Left lung (tissue), 10 donors: Measurements from ENCODE around the gene TPRA1. TPM values are rescaled to one million over a fixed set of nuclear protein-coding genes. Genes with fewer than 3 reads are reported as not detected.

ENCODE experiments used
- ATAC-seq: fragments of 200-7000 bp; cut with Tn5 transposase; one replicate; pipeline ENCODE4 v1.9.1; 2020; ENCODE audit warnings: moderate library complexity
- DNase-seq, 4 donors: peaks; one replicate each; pipeline ENCODE4 v3.0.0-alpha.2; 2013 to 2020
- H3K27ac ChIP-seq, 2 donors: fragments of 200-600 bp; sonication (generic) in 1 of 2; one replicate each; pipeline versions ENCODE4 v1.5.0 to v1.8.0; 2020 to 2021
- H3K27me3 ChIP-seq, 2 donors: fragments of 200-600 bp; sonication (generic) in 1 of 2; one replicate each; pipeline versions ENCODE4 v1.5.0 to v1.8.0; 2020 to 2021
- H3K36me3 ChIP-seq, 2 donors: fragments of 200-600 bp; sonication (generic) in 1 of 2; one replicate each; pipeline versions ENCODE4 v1.5.0 to v1.8.0; 2020 to 2021
- H3K4me1 ChIP-seq, 2 donors: fragments of 200-600 bp; one replicate each; pipeline ENCODE4 v1.8.0; 2021
- H3K4me3 ChIP-seq, 2 donors: fragments of 200-600 bp; sonication (generic) in 1 of 2; one replicate each; pipeline versions ENCODE4 v1.5.0 to v1.8.0; 2020 to 2021; ENCODE audit warnings: mild to moderate bottlenecking in 1 of 2
- H3K9me3 ChIP-seq, 2 donors: fragments of 200-600 bp; sonication (generic) in 1 of 2; one replicate each; pipeline versions ENCODE4 v1.5.0 to v1.8.0; 2020 to 2021
- intact Hi-C, 2 donors: fragments of 100-400 bp; cut with DNase I; formaldehyde crosslinking; loops; one replicate each; pipeline versions ENCODE4 v1.11.2 to v1.14.2; 2022
- polyA plus RNA-seq, 6 donors: library from polyadenylated mRNA; unstranded; fragments of 120-200 nt; gene quantifications; one replicate each; pipeline ENCODE4 v1.2.1, GENCODE V29; 2013; ENCODE audit not compliant: insufficient read length in 6 of 6
- total RNA-seq, 2 donors: library from RNA; stranded (reverse); fragmentation: NEBNext Ultra II Directional; extraction: Animal tissue kit (Norgen Biotek cat#: 25700); gene quantifications; one replicate each; pipeline ENCODE4 v1.2.1, GENCODE V29; 2021
- TF ChIP-seq, protein P1 (sequence below), 2 donors: fragments of 200-600 bp; sonication (generic) in 1 of 2; IDR thresholded peaks; one replicate each; pipeline versions ENCODE4 v1.5.0 to v1.8.0; 2021; ENCODE audit warnings: antibody characterized with exemption in 2 of 2
- donor health status: DM: no; HTN: yes; CAD: no.
- donor health status: DM: no; HTN: no; CAD: no.

Gene TPRA1
- total and polyA plus RNA-seq, 8 donors = 25.1 to 40.5 (median 32.0) TPM

DNA sequence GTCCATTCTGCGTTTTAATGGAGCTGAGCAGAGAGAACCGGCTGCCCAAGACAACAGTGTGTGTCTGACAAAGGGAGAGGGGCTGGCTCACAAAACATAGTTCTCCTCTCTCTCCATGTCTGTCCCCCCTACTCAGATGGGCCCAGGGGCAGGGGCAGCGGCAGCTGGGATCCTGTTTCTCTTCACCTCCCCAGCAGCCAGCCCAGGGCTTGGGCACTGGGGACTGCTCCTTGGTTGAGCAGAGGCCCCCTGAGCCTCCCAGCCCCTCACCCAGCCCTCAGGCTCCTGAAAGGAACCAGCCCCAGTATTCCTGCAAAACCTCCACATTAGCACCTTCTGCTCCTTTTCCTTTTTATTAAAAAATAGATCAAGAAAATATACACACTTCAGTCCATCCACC lies 17.8 kb downstream of the TPRA1 start:
- H3K36me3 ChIP-seq = peaks cover 0 to 66% of the 10 kb centered on the region in 2 donors

DNA sequence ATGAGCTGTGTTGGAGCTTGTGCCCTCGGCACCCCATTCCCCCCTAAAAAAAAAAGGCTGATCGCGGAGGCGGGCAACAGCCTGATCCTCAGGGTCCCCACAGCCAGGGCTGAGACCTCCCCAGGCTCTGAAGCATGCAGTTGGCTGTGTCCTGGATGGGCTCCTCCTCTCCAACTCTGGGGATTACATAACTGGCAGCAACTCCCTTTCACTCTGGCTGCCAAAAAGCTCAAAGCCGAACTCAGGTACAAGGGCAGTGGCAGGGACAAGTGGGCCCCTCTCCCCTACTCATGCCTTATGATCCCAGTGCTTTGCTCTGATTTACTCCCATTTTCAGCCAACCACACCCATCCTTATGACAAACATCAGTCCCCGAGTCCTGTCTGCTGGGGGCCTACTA lies 18.3 kb downstream of the TPRA1 start:
- no peak overlapping the region for H3K4me3 ChIP-seq
- intact Hi-C loops = loop anchor here in 1 of 2 donors (10.0 kb wide), 1 partner anchor 393 kb away; no protein-coding TSS in a partner anchor
- TF ChIP-seq, protein P1, sequence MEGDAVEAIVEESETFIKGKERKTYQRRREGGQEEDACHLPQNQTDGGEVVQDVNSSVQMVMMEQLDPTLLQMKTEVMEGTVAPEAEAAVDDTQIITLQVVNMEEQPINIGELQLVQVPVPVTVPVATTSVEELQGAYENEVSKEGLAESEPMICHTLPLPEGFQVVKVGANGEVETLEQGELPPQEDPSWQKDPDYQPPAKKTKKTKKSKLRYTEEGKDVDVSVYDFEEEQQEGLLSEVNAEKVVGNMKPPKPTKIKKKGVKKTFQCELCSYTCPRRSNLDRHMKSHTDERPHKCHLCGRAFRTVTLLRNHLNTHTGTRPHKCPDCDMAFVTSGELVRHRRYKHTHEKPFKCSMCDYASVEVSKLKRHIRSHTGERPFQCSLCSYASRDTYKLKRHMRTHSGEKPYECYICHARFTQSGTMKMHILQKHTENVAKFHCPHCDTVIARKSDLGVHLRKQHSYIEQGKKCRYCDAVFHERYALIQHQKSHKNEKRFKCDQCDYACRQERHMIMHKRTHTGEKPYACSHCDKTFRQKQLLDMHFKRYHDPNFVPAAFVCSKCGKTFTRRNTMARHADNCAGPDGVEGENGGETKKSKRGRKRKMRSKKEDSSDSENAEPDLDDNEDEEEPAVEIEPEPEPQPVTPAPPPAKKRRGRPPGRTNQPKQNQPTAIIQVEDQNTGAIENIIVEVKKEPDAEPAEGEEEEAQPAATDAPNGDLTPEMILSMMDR (IDR thresholded peaks at IDR 0.05) = no peak
- no peak for ATAC-seq
- H3K27me3 ChIP-seq = no peaks in the 10 kb centered on the region
- peaks cover 0 to 13% of the 10 kb centered on the region in 2 donors for H3K4me1 ChIP-seq
- H3K36me3 ChIP-seq = peaks cover 0 to 62% of the 10 kb centered on the region in 2 donors
- DNase-seq = no peak
- no peak overlapping the region for H3K27ac ChIP-seq
- H3K9me3 ChIP-seq = no peaks in the 10 kb centered on the region

More for the DNA sequence above, 17.8 kb downstream of the TPRA1 start:
- H3K9me3 ChIP-seq = no peaks in the 10 kb centered on the region
- H3K27ac ChIP-seq = no peak overlapping the region
- H3K27me3 ChIP-seq = no peaks in the 10 kb centered on the region
- intact Hi-C loops = loop anchor here in 1 of 2 donors (10.0 kb wide), 1 partner anchor 392 kb away; no protein-coding TSS in a partner anchor
- ATAC-seq (no peak), DNase-seq (peak in 1 of 4 donors; percentile 55)
- TF ChIP-seq, protein P1 (IDR thresholded peaks at IDR 0.05) = no peak
- H3K4me3 ChIP-seq = no peak overlapping the region
- peaks cover 0 to 13% of the 10 kb centered on the region in 2 donors for H3K4me1 ChIP-seq

DNA sequence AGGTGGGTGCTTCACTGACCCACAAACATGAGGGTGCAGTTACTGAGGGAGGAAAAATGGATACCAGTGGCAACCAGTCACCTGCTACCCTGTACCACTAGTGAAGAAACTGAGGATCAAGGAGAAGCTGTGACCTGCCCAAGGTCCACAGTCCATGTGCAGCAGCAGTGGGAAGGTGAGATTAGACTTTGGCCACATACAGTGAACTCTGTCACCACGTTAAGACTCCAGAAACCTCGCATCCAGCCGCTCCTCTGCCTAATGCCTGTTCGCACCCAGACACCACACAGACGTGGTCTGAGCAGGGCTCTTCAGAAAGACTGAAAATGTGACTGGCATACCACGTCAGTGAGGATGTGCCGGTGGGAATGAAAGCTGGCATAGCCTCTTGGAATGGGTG lies 20.0 kb downstream of the TPRA1 start:
- Histone ChIP-seq H3K27ac (no peak overlapping the region), H3K4me3 (no peak overlapping the region), H3K36me3 (peaks cover 0 to 47% of the 10 kb centered on the region in 2 donors), H3K9me3 (no peaks in the 10 kb centered on the region), H3K27me3 (no peaks in the 10 kb centered on the region), H3K4me1 (peaks cover 0 to 9% of the 10 kb centered on the region in 2 donors)
- DNase-seq (no peak), ATAC-seq (no peak)
- TF ChIP-seq, protein P1 (IDR thresholded peaks at IDR 0.05) = no peak
- intact Hi-C loops = loop anchor here in 1 of 2 donors (10.0 kb wide), 1 partner anchor 394 kb away; no protein-coding TSS in a partner anchor

DNA sequence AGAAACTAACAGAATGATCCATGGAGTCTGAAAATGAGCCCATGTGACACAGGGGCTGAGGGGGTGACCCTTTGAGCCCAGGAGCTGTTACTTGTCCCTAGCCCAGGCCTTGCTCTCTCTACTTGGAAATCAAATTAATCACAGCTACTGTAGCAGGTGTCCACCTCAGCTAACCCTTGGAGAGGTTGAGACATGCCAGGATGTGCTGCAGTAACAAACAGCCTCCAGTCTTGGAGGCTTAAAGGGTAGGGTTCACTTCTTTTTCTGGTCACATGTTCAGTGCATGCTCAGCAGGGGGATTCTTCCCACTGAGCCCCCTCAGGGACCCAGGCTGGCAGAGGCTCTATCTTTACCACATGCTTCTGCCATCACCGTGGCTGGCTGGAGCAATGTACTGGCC lies 21.4 kb downstream of the TPRA1 start:
- Histone ChIP-seq H3K4me1 (no peaks in the 10 kb centered on the region), H3K27me3 (no peaks in the 10 kb centered on the region), H3K9me3 (no peaks in the 10 kb centered on the region), H3K4me3 (no peak overlapping the region), H3K27ac (no peak overlapping the region), H3K36me3 (peaks cover 0 to 39% of the 10 kb centered on the region in 2 donors)
- TF ChIP-seq, protein P1 (IDR thresholded peaks at IDR 0.05) = no peak
- intact Hi-C loops = no loop called here
- ATAC-seq (no peak), DNase-seq (no peak)

DNA sequence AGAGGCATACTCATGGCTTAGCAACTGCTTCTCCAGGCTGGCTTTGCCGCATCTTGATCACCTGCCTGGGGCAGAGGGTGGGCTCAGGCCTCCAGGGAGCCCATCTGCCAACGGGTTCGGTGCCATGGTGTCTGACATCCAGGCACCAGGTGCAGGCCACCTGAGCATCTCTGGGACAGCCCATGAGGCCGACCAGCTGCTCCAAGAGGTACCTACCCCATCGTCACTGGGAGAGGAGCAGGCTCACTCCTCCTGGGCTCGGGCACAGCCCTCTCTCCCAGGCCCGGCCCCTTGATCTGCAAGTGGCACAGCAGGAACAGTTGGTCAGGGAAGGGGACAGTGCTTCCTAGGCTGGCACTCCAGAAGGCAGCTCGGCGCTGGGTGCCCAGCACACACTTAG lies 21.9 kb downstream of the TPRA1 start:
- DNase-seq (peak in 1 of 4 donors; percentile 65), ATAC-seq (no peak)
- Histone ChIP-seq H3K4me1 (no peaks in the 10 kb centered on the region), H3K36me3 (peaks cover 0 to 33% of the 10 kb centered on the region in 2 donors), H3K9me3 (no peaks in the 10 kb centered on the region), H3K27me3 (no peaks in the 10 kb centered on the region), H3K4me3 (no peak overlapping the region), H3K27ac (no peak overlapping the region)
- TF ChIP-seq, protein P1 (IDR thresholded peaks at IDR 0.05) = no peak
- intact Hi-C loops = no loop called here
